ENCODE measurements around the gene HSPA1L. TPM values are rescaled to one million over a fixed set of nuclear protein-coding genes. Genes with fewer than 3 reads are reported as not detected.
"Not testable (repeated sequence)": the region's sequence is repeated elsewhere in the genome, so short reads cannot be mapped to it uniquely, and the experiment has no call there.

The HSPA1L gene
- total RNA-seq, 3 donors from 2014 or later = 1.2 to 3.4 (median 1.3) TPM

- ATAC-seq = no peak
- Histone ChIP-seq H3K4me3 (no peak overlapping the region), H3K36me3 (ENCODE audit: low read depth) (no peaks in the 10 kb centered on the region), H3K9me3 (no peaks in the 10 kb centered on the region), H3K4me1 (ENCODE audit: low read depth) (peaks cover 24% of the 10 kb centered on the region)
- no peak for TF ChIP-seq CTCF (IDR thresholded peaks at IDR 0.05)
- intact Hi-C loops (cut with DNase I, micrococcal nuclease) = no loop called here
- DNase-seq = no peak
Measured at GRCh38 chr6:31838968-31839367, 23.9 kb upstream of the HSPA1L start.

- H3K4me3 ChIP-seq; H3K36me3 ChIP-seq (ENCODE audit: low read depth); DNase-seq; intact Hi-C loops (cut with DNase I, micrococcal nuclease); H3K9me3 ChIP-seq; ATAC-seq: not testable (repeated sequence)
- H3K4me1 ChIP-seq (ENCODE audit: low read depth) = peaks cover 30% of the 10 kb centered on the region
Measured at GRCh38 chr6:31838114-31838553, 23.1 kb upstream of the HSPA1L start.

- intact Hi-C loops (cut with DNase I, micrococcal nuclease) = no loop called here
- Histone ChIP-seq H3K4me3 (no peak overlapping the region), H3K4me1 (ENCODE audit: low read depth) (peaks cover 36% of the 10 kb centered on the region), H3K9me3 (no peaks in the 10 kb centered on the region), H3K36me3 (ENCODE audit: low read depth) (no peaks in the 10 kb centered on the region)
- TF ChIP-seq CTCF (IDR thresholded peaks at IDR 0.05) = no peak
- peak; percentile 56 for ATAC-seq
- DNase-seq = peak in 1 of 3 donors; percentile 72
Measured at GRCh38 chr6:31837369-31838113, 22.5 kb upstream of the HSPA1L start.

- Histone ChIP-seq H3K9me3 (no peaks in the 10 kb centered on the region), H3K4me1 (ENCODE audit: low read depth) (peaks cover 43% of the 10 kb centered on the region), H3K4me3 (no peak overlapping the region), H3K36me3 (ENCODE audit: low read depth) (no peaks in the 10 kb centered on the region)
- intact Hi-C loops (cut with DNase I, micrococcal nuclease) = no loop called here
- no peak for ATAC-seq
- TF ChIP-seq CTCF (IDR thresholded peaks at IDR 0.05) = no peak
- peak in 1 of 3 donors; percentile 18 for DNase-seq
Measured at GRCh38 chr6:31836474-31837368, 21.6 kb upstream of the HSPA1L start.

GRCh38 chr6:31836047-31836473 lies 21.0 kb upstream of the HSPA1L start:
- Histone ChIP-seq H3K4me3 (no peak overlapping the region), H3K9me3 (no peaks in the 10 kb centered on the region), H3K4me1 (ENCODE audit: low read depth) (peaks cover 50% of the 10 kb centered on the region), H3K36me3 (ENCODE audit: low read depth) (no peaks in the 10 kb centered on the region)
- DNase-seq (peak in 1 of 3 donors; percentile 28), ATAC-seq (no peak)
- TF ChIP-seq CTCF (IDR thresholded peaks at IDR 0.05) = no peak
- intact Hi-C loops (cut with DNase I, micrococcal nuclease) = no loop called here

Data from mucosa of descending colon (tissue), 3 donors.